CD1c-positive myeloid dendritic cell (primary cell): ENCODE data around the gene IL1RL2.

Experiments
- DNase-seq: peaks from one replicate; pipeline ENCODE4 v3.0.0-alpha.2; 2016; ENCODE audit errors: extremely low spot score

IL1RL2 gene

GRCh38 chr2:102266204-102266603 is 79.4 kb downstream of the IL1RL2 start:
- DNase-seq: no peak

- DNase-seq: no peak
These were observed 81.0 kb downstream of the IL1RL2 start for GRCh38 chr2:102267774-102268173.

- peak; percentile 44 for DNase-seq
These were observed 81.8 kb downstream of the IL1RL2 start for GRCh38 chr2:102268510-102269199.

- peak; percentile 69 for DNase-seq
These were observed 82.3 kb downstream of the IL1RL2 start for GRCh38 chr2:102269200-102269524.

- no peak for DNase-seq
These were observed 85.0 kb downstream of the IL1RL2 start for GRCh38 chr2:102271844-102272243.

- DNase-seq: peak; percentile 72
These were observed 86.9 kb downstream of the IL1RL2 start for GRCh38 chr2:102273619-102274211.

- no peak for DNase-seq
These were observed 89.9 kb downstream of the IL1RL2 start for GRCh38 chr2:102276549-102277201.

- no peak for DNase-seq
These were observed 90.4 kb downstream of the IL1RL2 start for GRCh38 chr2:102277202-102277700.

GRCh38 chr2:102278720-102279390 is 92.0 kb downstream of the IL1RL2 start:
- peak; percentile 48 for DNase-seq

GRCh38 chr2:102279391-102279735 is 92.5 kb downstream of the IL1RL2 start:
- no peak for DNase-seq

GRCh38 chr2:102282678-102283091 is 95.9 kb downstream of the IL1RL2 start:
- DNase-seq: peak; percentile 70

- DNase-seq: peak; percentile 39
These were observed 97.2 kb downstream of the IL1RL2 start for GRCh38 chr2:102283996-102284395.

GRCh38 chr2:102284611-102285010 is 97.8 kb downstream of the IL1RL2 start:
- DNase-seq: no peak

- no peak for DNase-seq
These were observed 98.5 kb downstream of the IL1RL2 start for GRCh38 chr2:102285368-102285767.

- DNase-seq: no peak
These were observed 99.2 kb downstream of the IL1RL2 start for GRCh38 chr2:102286041-102286440.

- no peak for DNase-seq
These were observed 102.3 kb downstream of the IL1RL2 start for GRCh38 chr2:102289129-102289528.
